Endothelial cell of umbilical vein (primary cell): ENCODE measurements around the gene KCNE3. TPM values are rescaled to one million over a fixed set of nuclear protein-coding genes. Genes with fewer than 3 reads are reported as not detected.

Experiments used
- BruUV-seq: library from RNA; stranded (reverse); fragments of 400-500 nt; replicated peaks from 2 replicates; lab custom pipeline; 2021; lab: Mats Ljungman, UMichigan
- CTCF ChIA-PET: fragments of 300-600, 350-600 bp; sonication (Branson Sonifier 250); formaldehyde crosslinking; loops from one replicate; lab custom pipeline; 2021; ENCODE audit warnings: antibody characterized with exemption, inconsistent platforms; lab: Charles Lee
- POLR2A ChIA-PET: fragments of 300-600, 350-600 bp; sonication (Branson Sonifier 250); formaldehyde crosslinking; loops from one replicate; lab custom pipeline; 2021; ENCODE audit warnings: antibody characterized with exemption, inconsistent platforms; lab: Charles Lee
- DNase-seq: peaks from one replicate; pipeline ENCODE4 v3.0.0-alpha.2; 2011; ENCODE audit warnings: low read depth, low spot score
- FAIRE-seq: peaks from 2 replicates; lab custom pipeline; 2011; peaks lifted over from hg19 to GRCh38; lab: Jason Lieb, UNC
- H2AFZ ChIP-seq: 2 replicates; pipeline ENCODE4 v1.6.0; 2012; ENCODE audit warnings: low read depth, low read length, control low read depth, inconsistent platforms
- H3K27ac ChIP-seq: 2 replicates; pipeline ENCODE4 v1.5.1; 2011; ENCODE audit warnings: low read depth, mild to moderate bottlenecking, control low read depth, low read length, moderate library complexity; ENCODE audit not compliant: insufficient read depth
- H3K27me3 ChIP-seq, 2 experiments: 2 replicates each; pipeline versions ENCODE4 v1.6.0 to v1.6.1; 2011; ENCODE audit warnings: low read length in 2 of 2, mixed read lengths in 1 of 2; ENCODE audit not compliant: control insufficient read depth in 2 of 2, insufficient read depth in 2 of 2
- H3K36me3 ChIP-seq, 2 experiments: 2 replicates in 1 of 2; 3 replicates in 1 of 2; pipeline ENCODE4 v1.5.1; 2011; ENCODE audit warnings: low read length in 2 of 2, mild to moderate bottlenecking in 1 of 2, moderate library complexity in 1 of 2; ENCODE audit not compliant: control insufficient read depth in 2 of 2, insufficient read depth in 2 of 2; ENCODE audit errors: extremely low read depth in 1 of 2
- H3K4me1 ChIP-seq: 3 replicates; pipeline ENCODE4 v1.5.1; 2011; ENCODE audit warnings: mild to moderate bottlenecking, low read length; ENCODE audit not compliant: control insufficient read depth, insufficient read depth; ENCODE audit errors: extremely low read depth
- H3K4me2 ChIP-seq: 2 replicates; pipeline ENCODE4 v1.6.1; 2011; ENCODE audit warnings: low read length, control low read depth, mixed read lengths; ENCODE audit not compliant: insufficient read depth
- H3K4me3 ChIP-seq, 3 experiments: fragments of 200-600 bp in 1 of 3; sonication (generic), shearing (Covaris generic) in 1 of 3; replicated peaks in 1 of 3; 2 replicates each; pipeline ENCODE4 v1.5.1; 2011 to 2016; ENCODE audit warnings: control low read depth in 3 of 3, low read length in 3 of 3, mild to moderate bottlenecking in 2 of 3, inconsistent platforms in 1 of 3, low read depth in 1 of 3, moderate library complexity in 1 of 3; ENCODE audit not compliant: insufficient read depth in 1 of 3
- H3K79me2 ChIP-seq: 2 replicates; pipeline ENCODE4 v1.6.0; 2012; ENCODE audit warnings: low read length, inconsistent platforms; ENCODE audit not compliant: control insufficient read depth, insufficient read depth
- H3K9ac ChIP-seq: replicated peaks from 2 replicates; pipeline ENCODE3; 2011; ENCODE audit warnings: low read length, control low read depth; ENCODE audit not compliant: insufficient read depth; ENCODE audit errors: extremely low read depth
- H3K9me1 ChIP-seq: replicated peaks from 3 replicates; pipeline ENCODE4 v1.6.0; 2011; ENCODE audit warnings: mild to moderate bottlenecking, low read length; ENCODE audit not compliant: control insufficient read depth, insufficient read depth; ENCODE audit errors: extremely low read depth
- H3K9me3 ChIP-seq: replicated peaks from 2 replicates; pipeline ENCODE4 v1.5.1; 2012; ENCODE audit warnings: low read length, inconsistent platforms; ENCODE audit not compliant: control insufficient read depth, insufficient read depth
- H4K20me1 ChIP-seq: replicated peaks from 2 replicates; pipeline ENCODE3; 2011; ENCODE audit warnings: mild to moderate bottlenecking, low read length; ENCODE audit not compliant: control insufficient read depth, insufficient read depth; ENCODE audit errors: extremely low read depth
- CTCF ChIP-seq, 2 donors: IDR thresholded peaks; 1 replicate in 1 of 2; 2 replicates in 1 of 2; pipeline ENCODE4 v1.5.1; 2011; ENCODE audit warnings: low read length in 2 of 2, mild to moderate bottlenecking in 2 of 2, moderate library complexity in 2 of 2, control low read depth in 1 of 2, inconsistent platforms in 1 of 2, low read depth in 1 of 2; ENCODE audit not compliant: insufficient read depth in 1 of 2; ENCODE audit errors: extremely low read depth in 1 of 2
- EZH2 ChIP-seq: IDR thresholded peaks from 2 replicates; pipeline ENCODE4 v1.6.1; 2012; ENCODE audit warnings: borderline replicate concordance, low read depth, mild to moderate bottlenecking, moderate library complexity, low read length, inconsistent platforms; ENCODE audit not compliant: severe bottlenecking
- FOS ChIP-seq: IDR thresholded peaks from 2 replicates; pipeline ENCODE4 v1.6.1; 2011; ENCODE audit warnings: mild to moderate bottlenecking, low read length, moderate library complexity, borderline replicate concordance; ENCODE audit not compliant: insufficient read depth
- GATA2 ChIP-seq: IDR thresholded peaks from 2 replicates; pipeline ENCODE4 v1.7.0; 2011; ENCODE audit warnings: low read depth, mild to moderate bottlenecking, moderate library complexity, mixed read lengths, low read length; ENCODE audit not compliant: insufficient read length, insufficient read depth
- JUN ChIP-seq: IDR thresholded peaks from 2 replicates; pipeline ENCODE4 v1.6.1; 2011; ENCODE audit warnings: borderline replicate concordance, low read depth; ENCODE audit not compliant: insufficient read length, insufficient read depth
- MAX ChIP-seq: IDR thresholded peaks from 2 replicates; pipeline ENCODE4 v1.6.1; 2011; ENCODE audit not compliant: insufficient read depth, insufficient read length
- MYC ChIP-seq: IDR thresholded peaks from one replicate; pipeline ENCODE4 v1.6.1; 2011; ENCODE audit warnings: mild to moderate bottlenecking, low read depth, low read length
- POLR2A ChIP-seq: IDR thresholded peaks from 2 replicates; pipeline ENCODE4 v1.6.1; 2012; ENCODE audit warnings: low read depth, mild to moderate bottlenecking, control low read depth, low read length
- POLR2AphosphoS5 ChIP-seq: IDR thresholded peaks from 2 replicates; pipeline ENCODE4 v1.6.1; 2012; ENCODE audit warnings: low read depth, mild to moderate bottlenecking, control low read depth, low read length, moderate library complexity; ENCODE audit not compliant: insufficient read depth
- dilution Hi-C: fragments of 300-500 bp; cut with MboI; formaldehyde crosslinking; loops from one replicate; pipeline ENCODE4 v1.15.0; 2019; ENCODE audit warnings: low sequenced_read_pairs; ENCODE audit not compliant: extremely low pct_ligation_motif_present
- intact Hi-C: fragments of 100-400 bp; cut with micrococcal nuclease; formaldehyde crosslinking; loops from one replicate; pipeline ENCODE4 v1.10.0; 2022
- polyA plus RNA-seq, 4 experiments: library from polyadenylated mRNA; depleted of rRNA in 3 of 4; stranded (reverse) in 3 of 4; unstranded in 1 of 4; fragments of >200 nt; gene quantifications; 2 replicates each; pipeline versions ENCODE4 v1.2.1 to v1.2.3, GENCODE V29; 2011 to 2012; ENCODE audit warnings: missing spikeins in 1 of 4
- total RNA-seq: library from RNA; stranded (reverse); gene quantifications from 2 replicates; pipeline ENCODE4 v1.2.3, GENCODE V29; 2021

KCNE3 gene
- total and polyA plus RNA-seq, 2 donors (not counting 3 experiments of a cell fraction or from before 2014, with no cell fraction given), result 0.97 to 2.2 TPM

GRCh38 chr11:74492974-74493790 lies 25.8 kb upstream of the KCNE3 start, which contains the start of gene LIPT2:
TSS of gene LIPT2 (minus strand) at chr11:74493724. CDS start at chr11:74493703, 21 bp downstream.
- Histone ChIP-seq H3K36me3 (no peaks in the 10 kb centered on the region), H3K9ac (peak within 1 kb of the TSS; percentile 58), H3K4me3 (peak within 1 kb of the TSS; percentile 4 to 69 (median 52)), H4K20me1 (no peaks in the 10 kb centered on the region), H3K9me1 (no peaks in the 10 kb centered on the region), H3K9me3 (no peaks in the 10 kb centered on the region), H3K27me3 (peaks cover 3 to 7% of the 10 kb centered on the region in 2 experiments), H3K4me1 (peaks cover 4% of the 10 kb centered on the region), H3K4me2 (peak within 1 kb of the TSS; percentile 74), H3K27ac (peak within 1 kb of the TSS; percentile 14), H2AFZ (peak within 1 kb of the TSS; percentile 66), H3K79me2 (no peaks in the 10 kb centered on the region)
- DNase-seq (peak; percentile 98), FAIRE-seq (peak; percentile 91)
- TF ChIP-seq CTCF (IDR thresholded peaks at IDR 0.05; ENCODE audit: extremely low read depth in 1 of 2, insufficient read depth in 1 of 2, low read depth in 1 of 2, low read length in 2 of 2), result no peak
- TF ChIP-seq GATA2, result peak; percentile 16
- no peak for TF ChIP-seq MAX
- no peak for TF ChIP-seq FOS
- no peak for TF ChIP-seq JUN
- peak; percentile 95 for TF ChIP-seq POLR2AphosphoS5
- TF ChIP-seq EZH2, result no peak
- TF ChIP-seq POLR2A, result peak; percentile 85
- no peak for TF ChIP-seq MYC
- CTCF ChIA-PET, result interaction anchor here (0.6 to 2.4 kb wide), 16 partner anchors 9 to 755 kb away, joined by 3 to 22 read pairs (median 4); partner anchors contain the start of genes KCNE3 and POLD3
- BruUV-seq, result no TSS peak
- intact Hi-C loops, result loop anchor here (1.0 kb wide), 1 partner anchor 66 kb away; no protein-coding TSS in a partner anchor
- dilution Hi-C loops, result no loop called here
- POLR2A ChIA-PET, result interaction anchor here (0.7 to 1.7 kb wide), 3 partner anchors 40 to 204 kb away, joined by 3 to 7 read pairs (median 6); no protein-coding TSS in a partner anchor
